Esophagus muscularis mucosa (tissue), 4 donors: ENCODE measurements around the gene BLOC1S5. TPM values are rescaled to one million over a fixed set of nuclear protein-coding genes. Genes with fewer than 3 reads are reported as not detected.
A peak's percentile ranks its signal among the peaks of the same experiment; 100 is the strongest.

Experiments
- DNase-seq: peaks from one replicate; pipeline ENCODE4 v3.0.0-alpha.2; 2017; ENCODE audit errors: extremely low spot score
- H3K27ac ChIP-seq, 4 donors: fragments of 200-600 bp; sonication (generic); replicated peaks in 1 of 4; 1 replicate in 3 of 4; 2 replicates in 1 of 4; pipeline ENCODE4 v1.5.1; 2016 to 2019; ENCODE audit warnings: mild to moderate bottlenecking in 1 of 4
- H3K27me3 ChIP-seq, 4 donors: fragments of 200-600 bp; sonication (generic); one replicate each; pipeline versions ENCODE4 v1.5.1 to v1.6.0; 2016 to 2019
- H3K36me3 ChIP-seq, 4 donors: fragments of 200-600 bp; sonication (generic); one replicate each; pipeline ENCODE4 v1.5.1; 2016 to 2019
- H3K4me1 ChIP-seq, 4 donors: fragments of 200-600 bp; sonication (generic); one replicate each; pipeline ENCODE4 v1.5.1; 2016 to 2019
- H3K4me3 ChIP-seq, 4 donors: fragments of 200-600 bp; sonication (generic); 1 replicate in 2 of 4; 2 replicates in 2 of 4; pipeline ENCODE4 v1.5.1; 2016 to 2019; ENCODE audit warnings: mild to moderate bottlenecking in 4 of 4, moderate library complexity in 1 of 4
- H3K9me3 ChIP-seq, 4 donors: fragments of 200-600 bp; sonication (generic); 1 replicate in 3 of 4; 2 replicates in 1 of 4; pipeline ENCODE4 v1.5.1; 2016 to 2019
- EP300 ChIP-seq: sonication (generic); formaldehyde crosslinking; IDR thresholded peaks from one replicate; pipeline ENCODE4 v1.6.1; 2017; ENCODE audit warnings: antibody characterized with exemption
- POLR2A ChIP-seq: fragments of 450-650 bp; IDR thresholded peaks from one replicate; pipeline ENCODE4 v1.6.1; 2017; ENCODE audit warnings: antibody characterized with exemption, moderate library complexity, mild to moderate bottlenecking, low read depth
- POLR2AphosphoS5 ChIP-seq, 2 donors: sonication (generic); formaldehyde crosslinking; IDR thresholded peaks; one replicate each; pipeline ENCODE4 v1.6.1; 2017; ENCODE audit warnings: antibody characterized with exemption in 2 of 2
- WGBS: methylation state at CpG from one replicate; pipeline ENCODE4 v1.1.5; 2018; 5-methylcytosine and 5-hydroxymethylcytosine counted together
- intact Hi-C: fragments of 100-400 bp; cut with DNase I; formaldehyde crosslinking; loops from one replicate; pipeline ENCODE4 v1.15.1; 2023
- total RNA-seq, 4 donors: library from RNA; depleted of rRNA; stranded (reverse); fragments of >200 nt; gene quantifications; one replicate each; pipeline versions ENCODE4 v1.1.0 to v1.2.1, GENCODE V29; 2016
- TF ChIP-seq, protein P1 (sequence below), 3 experiments: fragments of 200-600 bp in 2 of 3; fragments of 450-650 bp in 1 of 3; sonication (generic) in 2 of 3; IDR thresholded peaks; one replicate each; pipeline ENCODE4 v1.5.1; 2017 to 2019; ENCODE audit warnings: antibody characterized with exemption in 3 of 3, mild to moderate bottlenecking in 2 of 3, moderate library complexity in 1 of 3

BLOC1S5 gene
- total RNA-seq, 4 donors from 2014 or later, result 10.4 to 15.6 (median 11.2) TPM

DNA sequence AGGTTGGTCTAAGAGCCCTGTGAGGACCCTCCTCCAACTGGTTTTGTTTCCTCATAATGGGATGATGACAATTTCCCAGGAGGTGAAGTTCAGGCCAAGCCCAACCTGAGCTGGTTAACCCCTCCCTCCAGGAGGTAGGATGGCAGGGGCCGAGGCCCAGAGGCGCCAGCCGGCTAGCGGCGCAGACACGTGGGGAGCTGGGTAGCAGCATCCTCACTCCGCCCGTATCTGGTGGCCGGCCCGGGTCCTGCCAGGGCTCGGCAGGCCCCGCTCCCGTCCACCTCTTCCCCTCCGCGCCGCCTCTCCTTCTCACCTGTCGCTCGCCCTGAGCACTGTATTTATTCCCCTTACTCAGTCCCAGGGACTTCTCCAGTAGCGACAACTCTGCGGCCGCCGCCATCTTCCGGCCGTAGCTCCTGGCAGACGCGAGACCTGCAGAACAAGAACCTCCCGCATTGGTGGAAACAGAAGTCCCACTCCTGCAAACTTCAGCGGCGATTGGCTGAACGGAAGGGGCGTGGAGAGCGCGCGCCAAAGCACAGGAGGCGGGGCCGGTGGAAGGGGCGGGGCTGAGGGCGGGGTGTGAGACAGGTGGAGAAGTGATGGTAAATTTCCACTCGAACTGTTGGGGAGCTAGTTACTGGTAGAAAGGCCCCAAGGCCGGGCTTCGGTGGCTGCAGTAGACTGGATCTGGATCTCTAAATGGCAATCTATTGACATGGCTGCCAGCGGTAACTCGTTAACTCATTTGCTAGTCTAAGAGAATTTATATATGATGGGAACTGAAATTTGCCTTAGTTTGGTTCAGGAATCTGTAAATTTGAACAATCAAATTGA, 38.2 kb upstream of the BLOC1S5 start, which contains the start of gene EEF1E1:
Gene EEF1E1 (minus strand): TSS at position 427 of the 837 bp plus-strand sequence. CDS start 27 bp downstream, at position 400.
- Histone ChIP-seq H3K9me3 (no peaks in the 10 kb centered on the region), H3K27ac (peak within 1 kb of the TSS; percentile 56 to 77 (median 71)), H3K27me3 (peaks cover 0 to 15% (median 0%) of the 10 kb centered on the region in 4 donors), H3K4me1 (peaks cover 7 to 21% (median 15%) of the 10 kb centered on the region in 4 donors), H3K36me3 (no peaks in the 10 kb centered on the region), H3K4me3 (peak within 1 kb of the TSS; percentile 77 to 95 (median 86))
- peak; percentile 98 for DNase-seq
- no peak for TF ChIP-seq EP300
- peak; percentile 73 to 74 for TF ChIP-seq POLR2AphosphoS5 (IDR thresholded peaks at IDR 0.05)
- no peak for TF ChIP-seq POLR2A
- TF ChIP-seq, protein P1, sequence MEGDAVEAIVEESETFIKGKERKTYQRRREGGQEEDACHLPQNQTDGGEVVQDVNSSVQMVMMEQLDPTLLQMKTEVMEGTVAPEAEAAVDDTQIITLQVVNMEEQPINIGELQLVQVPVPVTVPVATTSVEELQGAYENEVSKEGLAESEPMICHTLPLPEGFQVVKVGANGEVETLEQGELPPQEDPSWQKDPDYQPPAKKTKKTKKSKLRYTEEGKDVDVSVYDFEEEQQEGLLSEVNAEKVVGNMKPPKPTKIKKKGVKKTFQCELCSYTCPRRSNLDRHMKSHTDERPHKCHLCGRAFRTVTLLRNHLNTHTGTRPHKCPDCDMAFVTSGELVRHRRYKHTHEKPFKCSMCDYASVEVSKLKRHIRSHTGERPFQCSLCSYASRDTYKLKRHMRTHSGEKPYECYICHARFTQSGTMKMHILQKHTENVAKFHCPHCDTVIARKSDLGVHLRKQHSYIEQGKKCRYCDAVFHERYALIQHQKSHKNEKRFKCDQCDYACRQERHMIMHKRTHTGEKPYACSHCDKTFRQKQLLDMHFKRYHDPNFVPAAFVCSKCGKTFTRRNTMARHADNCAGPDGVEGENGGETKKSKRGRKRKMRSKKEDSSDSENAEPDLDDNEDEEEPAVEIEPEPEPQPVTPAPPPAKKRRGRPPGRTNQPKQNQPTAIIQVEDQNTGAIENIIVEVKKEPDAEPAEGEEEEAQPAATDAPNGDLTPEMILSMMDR (IDR thresholded peaks at IDR 0.05), result peak in 1 of 3 experiments; percentile 10
- intact Hi-C loops, result no loop called here
- WGBS, result 1% methylated on average over 40 of the region's 43 CpGs

DNA sequence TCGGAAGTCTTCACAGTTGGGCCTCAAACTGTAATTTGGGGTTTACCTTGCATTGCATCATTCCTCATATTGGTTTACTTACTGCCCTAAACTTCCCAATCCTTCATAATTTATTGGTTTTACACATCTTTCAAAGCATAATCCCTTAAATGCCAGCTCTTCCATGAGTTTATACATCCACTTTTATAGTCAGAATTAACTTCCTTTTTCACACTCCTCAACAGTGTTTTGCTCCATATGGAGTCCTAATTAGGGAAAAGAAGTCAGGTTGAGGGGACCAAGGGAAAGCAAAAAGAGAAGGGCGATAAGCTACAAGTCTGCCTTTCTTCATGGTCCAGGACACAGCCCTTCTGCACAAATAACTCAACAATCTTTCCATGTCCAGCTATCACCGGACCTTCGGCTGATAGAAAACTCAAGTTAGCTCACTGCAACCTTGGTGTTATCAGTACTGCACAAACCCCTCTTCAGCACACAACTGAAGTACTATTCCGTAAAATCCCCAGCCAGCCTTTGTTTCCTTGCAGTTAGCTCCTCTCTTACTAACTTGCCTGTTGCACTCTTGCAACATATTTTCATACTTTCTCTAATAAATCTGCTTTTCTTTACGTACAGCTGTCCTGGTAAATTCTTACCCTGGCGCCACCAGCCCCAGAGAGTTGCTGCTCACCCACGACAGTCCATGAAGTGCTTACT, 36.1 kb upstream of the BLOC1S5 start:
- H3K27me3 ChIP-seq, result no peaks in the 10 kb centered on the region
- peaks cover 13 to 20% (median 17%) of the 10 kb centered on the region in 4 donors for H3K36me3 ChIP-seq
- H3K4me3 ChIP-seq, result no peak overlapping the region
- H3K27ac ChIP-seq, result no peak overlapping the region
- TF ChIP-seq EP300, result no peak
- no peak for TF ChIP-seq POLR2A
- no peak for TF ChIP-seq POLR2AphosphoS5 (IDR thresholded peaks at IDR 0.05)
- TF ChIP-seq, protein P1 (IDR thresholded peaks at IDR 0.05), result no peak
- H3K4me1 ChIP-seq, result peaks cover 7 to 21% (median 15%) of the 10 kb centered on the region in 4 donors
- 89% methylated on average over 8 of the region's 8 CpGs for WGBS
- intact Hi-C loops, result no loop called here
- DNase-seq, result no peak
- H3K9me3 ChIP-seq, result no peaks in the 10 kb centered on the region

DNA sequence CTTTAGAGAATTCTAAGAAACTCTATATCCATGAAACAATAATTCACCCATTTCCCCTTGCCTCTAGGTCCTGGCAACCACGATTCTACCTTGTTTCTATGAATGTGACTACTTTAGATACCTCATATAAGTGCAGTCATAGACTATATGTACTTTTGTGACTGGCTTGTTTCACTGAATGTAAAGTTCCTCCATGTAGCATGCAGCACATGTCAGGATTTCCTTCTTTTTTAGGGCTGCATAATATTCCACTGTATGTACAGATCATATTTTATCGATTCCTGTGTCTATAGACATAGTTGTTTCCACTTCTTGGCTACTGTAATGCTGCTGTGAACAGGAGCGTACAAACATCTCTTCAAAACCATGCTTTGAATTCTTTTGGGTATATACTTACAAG, 26.5 kb upstream of the BLOC1S5 start:
- peaks cover 12 to 80% (median 52%) of the 10 kb centered on the region in 4 donors for H3K36me3 ChIP-seq
- H3K9me3 ChIP-seq, result no peaks in the 10 kb centered on the region
- H3K4me1 ChIP-seq, result peaks cover 0 to 5% (median 0%) of the 10 kb centered on the region in 4 donors
- intact Hi-C loops, result no loop called here
- DNase-seq, result no peak
- 94% methylated on average over 3 of the region's 3 CpGs for WGBS
- no peaks in the 10 kb centered on the region for H3K27me3 ChIP-seq
- H3K27ac ChIP-seq, result no peak overlapping the region
- H3K4me3 ChIP-seq, result no peak overlapping the region
- TF ChIP-seq POLR2AphosphoS5 (IDR thresholded peaks at IDR 0.05), result no peak
- TF ChIP-seq EP300, result no peak
- TF ChIP-seq, protein P1 (IDR thresholded peaks at IDR 0.05), result no peak
- no peak for TF ChIP-seq POLR2A

DNA sequence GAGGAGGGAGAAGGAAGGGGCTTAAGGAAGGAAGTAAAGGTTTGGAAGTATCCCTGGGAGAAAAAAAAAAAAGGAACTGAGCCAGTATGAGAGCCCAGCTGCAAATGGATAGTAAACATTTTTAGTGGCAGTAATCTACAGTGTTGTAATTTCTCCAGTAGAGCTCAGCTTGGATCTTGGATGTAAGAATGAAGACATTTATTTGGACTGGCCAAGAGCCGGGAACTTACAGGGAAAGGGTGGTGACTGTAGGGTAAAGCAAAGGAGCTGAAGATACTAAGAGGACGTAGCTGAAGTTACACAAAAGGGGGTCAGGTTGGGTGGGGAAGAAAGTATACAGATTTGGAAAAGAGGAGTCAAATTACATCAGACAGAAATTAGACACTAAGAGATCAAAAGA, 24.7 kb upstream of the BLOC1S5 start:
- peaks cover 0 to 63% (median 38%) of the 10 kb centered on the region in 4 donors for H3K36me3 ChIP-seq
- WGBS, result 89% methylated on average over 2 of the region's 2 CpGs
- no peak overlapping the region for H3K4me3 ChIP-seq
- no peaks in the 10 kb centered on the region for H3K27me3 ChIP-seq
- TF ChIP-seq POLR2AphosphoS5 (IDR thresholded peaks at IDR 0.05) (no peak), EP300 (no peak), POLR2A (no peak)
- TF ChIP-seq, protein P1 (IDR thresholded peaks at IDR 0.05), result no peak
- H3K27ac ChIP-seq, result no peak overlapping the region
- peaks cover 0 to 14% (median 9%) of the 10 kb centered on the region in 4 donors for H3K4me1 ChIP-seq
- intact Hi-C loops, result no loop called here
- H3K9me3 ChIP-seq, result no peaks in the 10 kb centered on the region
- no peak for DNase-seq
